NB4 (cell line): Measurements from ENCODE around the gene TNFSF13.

Experiments used
- MYC ChIP-seq: IDR thresholded peaks from 2 replicates; pipeline ENCODE4 v1.6.1; 2011; ENCODE audit warnings: low read depth, low read length
- POLR2A ChIP-seq: IDR thresholded peaks from 2 replicates; pipeline ENCODE4 v1.6.1; 2011; ENCODE audit warnings: mild to moderate bottlenecking; ENCODE audit not compliant: insufficient read length; ENCODE audit errors: extremely low read depth
- TF ChIP-seq, protein P1 (sequence below): IDR thresholded peaks from one replicate; pipeline ENCODE4 v1.5.1; 2012; ENCODE audit warnings: low read depth, low read length
- TF ChIP-seq, protein P2 (sequence below): IDR thresholded peaks from 2 replicates; pipeline ENCODE4 v1.6.1; 2011; ENCODE audit warnings: low read depth, low read length

DNA sequence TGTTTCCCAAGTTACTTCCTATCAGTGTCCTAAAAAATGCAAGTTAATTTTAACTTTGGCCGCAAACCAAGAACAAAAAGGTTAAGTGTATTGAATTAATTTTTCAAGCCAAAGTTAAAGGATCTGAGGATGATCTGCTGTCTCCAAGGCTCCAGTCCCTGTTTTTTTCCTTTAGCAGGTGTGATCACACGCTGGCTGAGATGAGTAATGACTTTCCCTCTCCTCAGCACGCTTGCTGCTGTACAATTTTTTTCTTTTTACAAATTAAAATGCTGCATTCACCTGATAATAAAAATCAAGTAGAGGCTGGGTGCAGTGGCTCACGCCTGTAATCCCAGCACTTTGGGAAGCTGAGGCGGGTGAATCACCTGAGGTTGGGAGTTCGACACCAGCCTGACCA is 13.6 kb upstream of the TNFSF13 start:
- TF ChIP-seq, protein P1, sequence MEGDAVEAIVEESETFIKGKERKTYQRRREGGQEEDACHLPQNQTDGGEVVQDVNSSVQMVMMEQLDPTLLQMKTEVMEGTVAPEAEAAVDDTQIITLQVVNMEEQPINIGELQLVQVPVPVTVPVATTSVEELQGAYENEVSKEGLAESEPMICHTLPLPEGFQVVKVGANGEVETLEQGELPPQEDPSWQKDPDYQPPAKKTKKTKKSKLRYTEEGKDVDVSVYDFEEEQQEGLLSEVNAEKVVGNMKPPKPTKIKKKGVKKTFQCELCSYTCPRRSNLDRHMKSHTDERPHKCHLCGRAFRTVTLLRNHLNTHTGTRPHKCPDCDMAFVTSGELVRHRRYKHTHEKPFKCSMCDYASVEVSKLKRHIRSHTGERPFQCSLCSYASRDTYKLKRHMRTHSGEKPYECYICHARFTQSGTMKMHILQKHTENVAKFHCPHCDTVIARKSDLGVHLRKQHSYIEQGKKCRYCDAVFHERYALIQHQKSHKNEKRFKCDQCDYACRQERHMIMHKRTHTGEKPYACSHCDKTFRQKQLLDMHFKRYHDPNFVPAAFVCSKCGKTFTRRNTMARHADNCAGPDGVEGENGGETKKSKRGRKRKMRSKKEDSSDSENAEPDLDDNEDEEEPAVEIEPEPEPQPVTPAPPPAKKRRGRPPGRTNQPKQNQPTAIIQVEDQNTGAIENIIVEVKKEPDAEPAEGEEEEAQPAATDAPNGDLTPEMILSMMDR: no peak
- TF ChIP-seq POLR2A: no peak
- TF ChIP-seq, protein P2, sequence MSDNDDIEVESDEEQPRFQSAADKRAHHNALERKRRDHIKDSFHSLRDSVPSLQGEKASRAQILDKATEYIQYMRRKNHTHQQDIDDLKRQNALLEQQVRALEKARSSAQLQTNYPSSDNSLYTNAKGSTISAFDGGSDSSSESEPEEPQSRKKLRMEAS: no peak
- TF ChIP-seq MYC: no peak
